Activated T-helper 1 cell treated with anti-CD3 and anti-CD28 coated beads, Interleukin-12 subunit alpha, Interleukin-12 subunit beta, Interleukin-2, Interleukin-4 antibody, amounts not matched to agents 30 ng/mL and 10 ng/mL and 1 ng/mL, durations not matched to agents 14 hours and 24 hours and 36 hours (primary cell): ENCODE measurements around the gene SOX30. TPM values are rescaled to one million over a fixed set of nuclear protein-coding genes. Genes with fewer than 3 reads are reported as not detected.
"Not testable (repeated sequence)": the region's sequence is repeated elsewhere in the genome, so short reads cannot be mapped to it uniquely, and the experiment has no call there.

Source experiments
- DNase-seq: peaks from one replicate; pipeline ENCODE4 v3.0.0; 2021; ENCODE audit warnings: low spot score
- H3K27ac Mint-ChIP-seq: one replicate; pipeline ENCODE4 v1.8.0; 2021; ENCODE audit warnings: mild to moderate bottlenecking, mixed read lengths
- H3K27me3 Mint-ChIP-seq: one replicate; pipeline ENCODE4 v1.8.0; 2022; ENCODE audit warnings: mild to moderate bottlenecking, moderate library complexity, mixed read lengths; ENCODE audit not compliant: insufficient read depth
- H3K36me3 Mint-ChIP-seq: one replicate; pipeline ENCODE4 v1.8.0; 2021; ENCODE audit warnings: low read depth, mixed read lengths
- H3K4me1 Mint-ChIP-seq: one replicate; pipeline ENCODE4 v1.8.0; 2021; ENCODE audit warnings: low read depth, mixed read lengths
- H3K4me3 Mint-ChIP-seq: one replicate; pipeline ENCODE4 v1.8.0; 2021; ENCODE audit warnings: mild to moderate bottlenecking, moderate library complexity, mixed read lengths
- H3K9me3 Mint-ChIP-seq: one replicate; pipeline ENCODE4 v1.8.0; 2021; ENCODE audit warnings: mixed read lengths
- intact Hi-C: fragments of 100-400 bp; cut with micrococcal nuclease; formaldehyde crosslinking; loops from one replicate; pipeline ENCODE4 v1.15.1; 2024
- total RNA-seq: library from RNA; stranded (reverse); gene quantifications from 2 replicates; pipeline ENCODE4 v1.2.3, GENCODE V29; 2022

Gene SOX30
- total RNA-seq, result 0.12 and 0.29 TPM in 2 replicates

GRCh38 chr5:157652377-157652692 lies at the start of gene SOX30:
SOX30 (minus strand) TSS chr5:157652438; CDS start chr5:157652078, 360 bp downstream.
- H3K36me3 Mint-ChIP-seq, result peaks cover 18% of the 10 kb centered on the region
- intact Hi-C loops, result loop anchor here (5.0 kb wide), 1 partner anchor 65 kb away; no protein-coding TSS in a partner anchor
- no peak for DNase-seq
- H3K27ac Mint-ChIP-seq, result peak within 1 kb of the TSS; percentile 86
- H3K9me3 Mint-ChIP-seq, result peaks cover 43% of the 10 kb centered on the region
- H3K27me3 Mint-ChIP-seq, result no peaks in the 10 kb centered on the region
- peak within 1 kb of the TSS; percentile 80 for H3K4me3 Mint-ChIP-seq
- H3K4me1 Mint-ChIP-seq, result peaks cover 10% of the 10 kb centered on the region

GRCh38 chr5:157698674-157699073 lies 46.4 kb upstream of the SOX30 start:
- H3K36me3 Mint-ChIP-seq, DNase-seq, H3K4me1 Mint-ChIP-seq, H3K4me3 Mint-ChIP-seq, H3K27ac Mint-ChIP-seq, H3K27me3 Mint-ChIP-seq, intact Hi-C loops: not testable (repeated sequence)
- peaks cover 22% of the 10 kb centered on the region for H3K9me3 Mint-ChIP-seq

GRCh38 chr5:157696154-157696553 lies 43.9 kb upstream of the SOX30 start:
- H3K36me3 Mint-ChIP-seq, intact Hi-C loops, H3K4me3 Mint-ChIP-seq, H3K4me1 Mint-ChIP-seq, H3K27ac Mint-ChIP-seq, DNase-seq, H3K27me3 Mint-ChIP-seq: not testable (repeated sequence)
- H3K9me3 Mint-ChIP-seq, result peaks cover 23% of the 10 kb centered on the region

GRCh38 chr5:157693816-157694215 lies 41.6 kb upstream of the SOX30 start:
- H3K4me1 Mint-ChIP-seq, DNase-seq, H3K27me3 Mint-ChIP-seq, H3K36me3 Mint-ChIP-seq, H3K4me3 Mint-ChIP-seq, intact Hi-C loops, H3K27ac Mint-ChIP-seq: not testable (repeated sequence)
- peaks cover 13% of the 10 kb centered on the region for H3K9me3 Mint-ChIP-seq

GRCh38 chr5:157690690-157691433 lies 38.6 kb upstream of the SOX30 start:
- no peaks in the 10 kb centered on the region for H3K4me1 Mint-ChIP-seq
- H3K27ac Mint-ChIP-seq, result no peak overlapping the region
- H3K9me3 Mint-ChIP-seq, result peaks cover 7% of the 10 kb centered on the region
- no peak overlapping the region for H3K4me3 Mint-ChIP-seq
- intact Hi-C loops, result no loop called here
- no peak for DNase-seq
- no peaks in the 10 kb centered on the region for H3K36me3 Mint-ChIP-seq
- no peaks in the 10 kb centered on the region for H3K27me3 Mint-ChIP-seq

- peaks cover 7% of the 10 kb centered on the region for H3K9me3 Mint-ChIP-seq
- H3K4me1 Mint-ChIP-seq, result no peaks in the 10 kb centered on the region
- intact Hi-C loops, result no loop called here
- H3K27me3 Mint-ChIP-seq, result no peaks in the 10 kb centered on the region
- H3K27ac Mint-ChIP-seq, result no peak overlapping the region
- no peak overlapping the region for H3K4me3 Mint-ChIP-seq
- H3K36me3 Mint-ChIP-seq, result no peaks in the 10 kb centered on the region
- DNase-seq, result no peak
Measured at GRCh38 chr5:157689942-157690689, 37.9 kb upstream of the SOX30 start.

GRCh38 chr5:157687198-157687554 lies 34.9 kb upstream of the SOX30 start:
- no peaks in the 10 kb centered on the region for H3K27me3 Mint-ChIP-seq
- H3K27ac Mint-ChIP-seq, result no peak overlapping the region
- H3K4me1 Mint-ChIP-seq, result no peaks in the 10 kb centered on the region
- DNase-seq, result no peak
- intact Hi-C loops, result no loop called here
- H3K4me3 Mint-ChIP-seq, result no peak overlapping the region
- H3K36me3 Mint-ChIP-seq, result no peaks in the 10 kb centered on the region
- H3K9me3 Mint-ChIP-seq, result peaks cover 3% of the 10 kb centered on the region

GRCh38 chr5:157686276-157687197 lies 34.3 kb upstream of the SOX30 start:
- DNase-seq, H3K4me1 Mint-ChIP-seq, H3K27me3 Mint-ChIP-seq, H3K4me3 Mint-ChIP-seq, intact Hi-C loops, H3K36me3 Mint-ChIP-seq, H3K9me3 Mint-ChIP-seq, H3K27ac Mint-ChIP-seq: not testable (repeated sequence)

GRCh38 chr5:157682257-157682656 lies 30.0 kb upstream of the SOX30 start:
- H3K36me3 Mint-ChIP-seq, result no peaks in the 10 kb centered on the region

GRCh38 chr5:157681048-157681447 lies 28.8 kb upstream of the SOX30 start:
- Mint-ChIP-seq H3K27ac (no peak overlapping the region), H3K9me3 (no peaks in the 10 kb centered on the region), H3K4me3 (no peak overlapping the region), H3K4me1 (no peaks in the 10 kb centered on the region), H3K36me3 (no peaks in the 10 kb centered on the region), H3K27me3 (no peaks in the 10 kb centered on the region)
- no peak for DNase-seq
- intact Hi-C loops, result no loop called here

More at GRCh38 chr5:157682257-157682656, 30.0 kb upstream of the SOX30 start:
- H3K27me3 Mint-ChIP-seq, result no peaks in the 10 kb centered on the region
- DNase-seq, result no peak
- H3K27ac Mint-ChIP-seq, result no peak overlapping the region
- no peak overlapping the region for H3K4me3 Mint-ChIP-seq
- no peaks in the 10 kb centered on the region for H3K9me3 Mint-ChIP-seq
- intact Hi-C loops, result no loop called here
- no peaks in the 10 kb centered on the region for H3K4me1 Mint-ChIP-seq

GRCh38 chr5:157680239-157680638 lies 28.0 kb upstream of the SOX30 start:
- H3K9me3 Mint-ChIP-seq, result no peaks in the 10 kb centered on the region
- H3K27ac Mint-ChIP-seq, result no peak overlapping the region
- intact Hi-C loops, result no loop called here
- H3K36me3 Mint-ChIP-seq, result no peaks in the 10 kb centered on the region
- no peak overlapping the region for H3K4me3 Mint-ChIP-seq
- no peaks in the 10 kb centered on the region for H3K27me3 Mint-ChIP-seq
- DNase-seq, result no peak
- no peaks in the 10 kb centered on the region for H3K4me1 Mint-ChIP-seq

- Mint-ChIP-seq H3K27me3 (no peaks in the 10 kb centered on the region), H3K36me3 (no peaks in the 10 kb centered on the region), H3K4me3 (no peak overlapping the region), H3K4me1 (no peaks in the 10 kb centered on the region), H3K9me3 (no peaks in the 10 kb centered on the region), H3K27ac (no peak overlapping the region)
- intact Hi-C loops, result no loop called here
- no peak for DNase-seq
Measured at GRCh38 chr5:157679801-157680200, 27.6 kb upstream of the SOX30 start.

- intact Hi-C loops, result no loop called here
- H3K27ac Mint-ChIP-seq, result no peak overlapping the region
- H3K36me3 Mint-ChIP-seq, result no peaks in the 10 kb centered on the region
- H3K4me1 Mint-ChIP-seq, result no peaks in the 10 kb centered on the region
- H3K27me3 Mint-ChIP-seq, result no peaks in the 10 kb centered on the region
- H3K4me3 Mint-ChIP-seq, result no peak overlapping the region
- DNase-seq, result no peak
- H3K9me3 Mint-ChIP-seq, result no peaks in the 10 kb centered on the region
Measured at GRCh38 chr5:157677931-157678330, 25.7 kb upstream of the SOX30 start.
